Stimulated activated CD8-positive, alpha-beta memory T cell treated with anti-CD3 and anti-CD28 coated beads, Interleukin-4, amount 100 ng/mL, for 4 hours (primary cell): Measurements from ENCODE around the gene IGF2R.
"Not testable (repeated sequence)": the region's sequence is repeated elsewhere in the genome, so short reads cannot be mapped to it uniquely, and the experiment has no call there.

Source experiments
- DNase-seq, 2 donors: peaks; one replicate each; pipeline ENCODE4 v3.0.0-alpha.2; 2020; ENCODE audit warnings: low read depth in 2 of 2, low spot score in 1 of 2

IGF2R gene

GRCh38 chr6:160135907-160136655 is 167.2 kb downstream of the IGF2R start:
- DNase-seq: no peak

GRCh38 chr6:160137130-160137988 is 168.5 kb downstream of the IGF2R start:
- DNase-seq: no peak

DNA sequence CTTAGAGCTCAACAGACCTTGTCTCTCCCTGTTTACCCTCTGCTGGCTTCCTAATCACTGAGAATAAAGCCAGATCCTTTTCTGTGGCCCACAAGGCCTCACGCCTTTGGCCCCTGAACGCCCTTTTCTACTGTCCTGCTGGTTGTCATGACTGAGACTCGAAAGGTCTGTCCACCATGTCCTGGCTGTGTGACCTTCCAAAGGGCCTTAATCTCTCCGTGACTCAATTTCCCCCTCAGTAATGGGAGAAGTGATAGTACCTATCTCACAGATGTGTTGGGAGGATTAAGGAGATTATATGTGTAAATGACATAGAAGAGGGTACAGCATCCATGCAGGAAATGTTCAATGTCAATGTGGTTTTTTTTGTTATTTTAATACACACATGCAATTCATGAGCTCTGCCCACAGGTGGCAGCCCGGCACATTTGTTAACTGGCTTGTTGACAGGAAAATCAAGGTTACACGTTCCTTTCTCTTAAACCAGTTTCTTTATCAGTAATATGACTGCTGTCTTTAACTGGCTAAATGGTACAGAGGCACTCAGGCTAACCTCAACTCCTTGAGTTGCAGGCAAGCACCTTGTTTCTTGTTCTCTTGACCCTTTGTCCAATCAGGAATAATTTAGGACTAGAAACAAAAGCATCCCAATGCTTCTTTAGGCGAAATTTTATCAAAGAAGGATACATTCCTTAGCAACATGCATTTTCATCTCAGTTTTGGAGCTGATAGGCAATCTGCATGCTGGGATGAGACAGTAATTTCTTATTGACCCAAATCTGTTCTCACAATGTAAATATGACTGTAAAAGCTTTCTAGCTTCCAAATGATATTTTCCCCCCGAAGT is 169.3 kb downstream of the IGF2R start:
- DNase-seq: peak in 1 of 2 donors; percentile 17

GRCh38 chr6:160138839-160139419 is 170.0 kb downstream of the IGF2R start:
- DNase-seq: no peak

DNA sequence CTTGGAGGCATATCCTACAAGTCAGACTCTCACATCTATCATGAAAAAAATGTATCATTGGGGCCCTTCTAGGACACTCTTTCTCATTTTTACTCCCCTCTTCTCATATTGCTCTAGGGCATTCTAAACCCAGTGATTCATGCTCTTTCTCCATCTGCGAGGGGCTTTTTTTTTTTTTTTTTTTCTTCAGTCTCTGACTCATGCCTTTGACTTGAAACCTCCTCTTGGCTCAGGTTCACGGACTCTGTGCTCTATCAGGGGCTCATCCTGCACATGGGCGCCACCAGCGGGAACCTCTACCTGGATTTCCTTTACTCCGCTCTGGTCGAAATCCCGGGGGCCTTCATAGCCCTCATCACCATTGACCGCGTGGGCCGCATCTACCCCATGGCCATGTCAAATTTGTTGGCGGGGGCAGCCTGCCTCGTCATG is 170.6 kb downstream of the IGF2R start:
- DNase-seq: no peak

GRCh38 chr6:160140493-160140892 is 171.6 kb downstream of the IGF2R start:
- not testable (repeated sequence) for DNase-seq

DNA sequence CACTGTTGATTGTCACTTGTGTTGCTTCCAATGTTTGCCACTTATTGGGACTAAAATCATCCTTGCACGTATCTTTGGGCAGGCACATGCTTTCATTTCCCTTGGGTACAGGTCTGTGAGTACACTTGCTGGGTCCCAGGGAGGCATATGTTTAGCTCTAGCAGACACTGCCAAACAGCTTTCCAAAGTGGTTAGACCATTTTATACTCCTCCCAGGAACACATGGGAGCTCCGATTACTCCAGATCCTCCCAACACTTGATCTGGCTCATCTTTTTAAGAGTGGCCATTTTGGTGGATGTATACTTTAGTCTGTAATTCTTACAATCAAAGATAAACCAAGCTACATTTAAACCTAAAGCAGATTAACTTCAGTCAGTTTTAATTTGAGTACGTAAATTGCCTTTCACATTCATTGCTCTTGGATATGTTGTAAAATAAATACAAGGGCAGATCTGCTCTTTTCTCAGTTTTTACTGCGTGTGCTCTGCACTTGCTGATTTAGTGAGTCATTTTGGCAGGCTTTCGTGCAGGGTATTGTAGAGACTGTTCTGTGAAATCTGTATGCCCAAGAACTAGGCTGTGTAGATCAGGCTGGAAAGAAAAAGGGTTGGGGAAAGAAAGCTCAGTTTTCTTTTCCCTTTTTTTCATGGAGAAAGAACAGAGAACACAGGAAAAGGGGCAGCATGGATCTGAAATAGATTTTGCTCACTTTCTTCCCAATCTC is 172.3 kb downstream of the IGF2R start:
- DNase-seq: no peak

GRCh38 chr6:160142115-160142715 is 173.3 kb downstream of the IGF2R start:
- no peak for DNase-seq

GRCh38 chr6:160146454-160147145 is 177.7 kb downstream of the IGF2R start:
- no peak for DNase-seq

- DNase-seq: no peak
Measured at GRCh38 chr6:160147146-160147536, 178.3 kb downstream of the IGF2R start.

DNA sequence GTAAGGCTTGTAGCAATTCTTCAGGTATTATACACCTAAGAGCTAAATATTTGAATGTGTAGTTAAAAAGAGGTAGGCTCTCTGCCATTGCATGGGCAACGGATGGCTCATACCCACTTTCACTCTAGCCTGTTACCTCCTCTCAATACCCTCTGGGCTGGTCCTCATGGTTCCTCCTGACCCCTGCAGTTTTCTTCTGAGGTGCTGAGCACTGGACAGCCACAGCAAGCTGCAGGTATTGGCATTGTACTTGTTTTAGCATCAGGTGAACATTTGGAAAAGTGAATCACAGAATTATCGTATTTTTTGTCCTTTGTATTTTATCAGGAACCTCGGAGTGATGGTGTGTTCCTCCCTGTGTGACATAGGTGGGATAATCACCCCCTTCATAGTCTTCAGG is 185.6 kb downstream of the IGF2R start:
- no peak for DNase-seq

DNA sequence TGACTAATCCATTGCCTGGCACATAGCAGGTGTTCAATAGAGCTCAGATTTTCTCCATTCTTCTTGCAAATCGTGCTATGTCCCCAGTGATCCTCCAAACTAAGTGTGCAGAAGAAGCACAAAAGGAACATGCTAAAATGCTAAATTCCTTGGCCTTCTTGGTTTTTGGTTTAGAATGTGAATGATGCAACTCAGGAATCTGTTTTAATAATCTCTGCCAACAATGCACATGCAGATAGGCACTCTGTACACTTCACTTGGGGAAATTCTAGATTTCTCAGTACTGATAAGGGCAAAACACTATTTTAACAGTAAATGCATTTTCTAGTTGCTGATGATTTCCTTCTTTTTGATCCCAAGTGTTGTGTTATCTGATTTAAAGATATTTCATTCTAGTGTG is 188.0 kb downstream of the IGF2R start:
- DNase-seq: no peak

- no peak for DNase-seq
Measured at GRCh38 chr6:160160450-160160849, 191.6 kb downstream of the IGF2R start.
